Measurements from ENCODE around the gene HLF. TPM values are rescaled to one million over a fixed set of nuclear protein-coding genes. Genes with fewer than 3 reads are reported as not detected.

HLF gene
- 0.93 to 1.5 TPM (median 1.3 TPM) in 3 replicates for total RNA-seq

- H3K27ac Mint-ChIP-seq = peak within 1 kb of the TSS; percentile 14
- peaks cover 12% of the 10 kb centered on the region for H3K4me1 Mint-ChIP-seq
- peak within 1 kb of the TSS; percentile 59 for H3K4me3 Mint-ChIP-seq
Observed at GRCh38 chr17:55264645-55265298, at the start of gene HLF. Gene HLF, plus strand, starts transcription at chr17:55264960. Its CDS starts 525 bp downstream, at chr17:55265485.

GRCh38 chr17:55215711-55216110 is 49.0 kb upstream of the HLF start:
- Mint-ChIP-seq H3K4me1 (peaks cover 9% of the 10 kb centered on the region), H3K9me3 (peaks cover 9% of the 10 kb centered on the region), H3K27me3 (ENCODE audit: low read depth) (peaks cover 26% of the 10 kb centered on the region), H3K27ac (no peak overlapping the region), H3K36me3 (peaks cover 5% of the 10 kb centered on the region), H3K4me3 (no peak overlapping the region)
- no peak for TF ChIP-seq CTCF (IDR thresholded peaks at IDR 0.05; ENCODE audit: unreplicated experiment)
- DNase-seq (ENCODE audit: low spot score in 2 of 2, unreplicated experiment in 2 of 2) = no peak

More at GRCh38 chr17:55264645-55265298, at the start of gene HLF:
- DNase-seq (ENCODE audit: low spot score in 2 of 2, unreplicated experiment in 2 of 2) = peak; percentile 49 to 65
- peaks cover 93% of the 10 kb centered on the region for H3K27me3 Mint-ChIP-seq (ENCODE audit: low read depth)
- no peaks in the 10 kb centered on the region for H3K36me3 Mint-ChIP-seq
- no peak for TF ChIP-seq CTCF (IDR thresholded peaks at IDR 0.05; ENCODE audit: unreplicated experiment)
- peaks cover 10% of the 10 kb centered on the region for H3K9me3 Mint-ChIP-seq

GRCh38 chr17:55216888-55217287 is 47.9 kb upstream of the HLF start:
- TF ChIP-seq CTCF (IDR thresholded peaks at IDR 0.05; ENCODE audit: unreplicated experiment) = no peak
- DNase-seq (ENCODE audit: low spot score in 2 of 2, unreplicated experiment in 2 of 2) = no peak
- peaks cover 29% of the 10 kb centered on the region for H3K27me3 Mint-ChIP-seq (ENCODE audit: low read depth)
- H3K4me3 Mint-ChIP-seq = no peak overlapping the region
- H3K9me3 Mint-ChIP-seq = peaks cover 9% of the 10 kb centered on the region
- H3K36me3 Mint-ChIP-seq = peaks cover 5% of the 10 kb centered on the region
- peaks cover 2% of the 10 kb centered on the region for H3K4me1 Mint-ChIP-seq
- H3K27ac Mint-ChIP-seq = no peak overlapping the region

- Mint-ChIP-seq H3K9me3 (peaks cover 9% of the 10 kb centered on the region), H3K27ac (no peak overlapping the region), H3K36me3 (peaks cover 5% of the 10 kb centered on the region), H3K4me1 (no peaks in the 10 kb centered on the region), H3K27me3 (ENCODE audit: low read depth) (peaks cover 45% of the 10 kb centered on the region), H3K4me3 (no peak overlapping the region)
- no peak for DNase-seq (ENCODE audit: low spot score in 2 of 2, unreplicated experiment in 2 of 2)
- no peak for TF ChIP-seq CTCF (IDR thresholded peaks at IDR 0.05; ENCODE audit: unreplicated experiment)
Observed at GRCh38 chr17:55219459-55219858, 45.3 kb upstream of the HLF start.

- Mint-ChIP-seq H3K4me1 (no peaks in the 10 kb centered on the region), H3K9me3 (peaks cover 9% of the 10 kb centered on the region), H3K27me3 (ENCODE audit: low read depth) (peaks cover 48% of the 10 kb centered on the region), H3K4me3 (no peak overlapping the region), H3K36me3 (peaks cover 5% of the 10 kb centered on the region), H3K27ac (no peak overlapping the region)
- DNase-seq (ENCODE audit: low spot score in 2 of 2, unreplicated experiment in 2 of 2) = no peak
- no peak for TF ChIP-seq CTCF (IDR thresholded peaks at IDR 0.05; ENCODE audit: unreplicated experiment)
Observed at GRCh38 chr17:55219934-55220333, 44.8 kb upstream of the HLF start.
